Upper lobe of left lung (tissue), 4 donors: ENCODE data around the gene KRT71.

ENCODE experiments used
- EP300 ChIP-seq, 4 donors: sonication (generic); formaldehyde crosslinking; IDR thresholded peaks; one replicate each; pipeline ENCODE4 v1.5.1; 2017; ENCODE audit warnings: antibody characterized with exemption in 4 of 4, control low read depth in 2 of 4
- POLR2A ChIP-seq, 4 donors: fragments of 450-650 bp; IDR thresholded peaks; one replicate each; pipeline ENCODE4 v1.5.1; 2016 to 2017; ENCODE audit warnings: antibody characterized with exemption in 4 of 4, mild to moderate bottlenecking in 2 of 4
- POLR2AphosphoS5 ChIP-seq, 2 donors: sonication (generic); formaldehyde crosslinking; IDR thresholded peaks; one replicate each; pipeline ENCODE4 v1.5.1; 2017; ENCODE audit warnings: antibody characterized with exemption in 2 of 2
- TF ChIP-seq, protein P1 (sequence below), 6 experiments: fragments of 450-650 bp in 4 of 6; fragments of 200-600 bp in 2 of 6; sonication (generic) in 2 of 6; IDR thresholded peaks; one replicate each; pipeline ENCODE4 v1.5.1; 2016 to 2019; ENCODE audit warnings: antibody characterized with exemption in 6 of 6

DNA sequence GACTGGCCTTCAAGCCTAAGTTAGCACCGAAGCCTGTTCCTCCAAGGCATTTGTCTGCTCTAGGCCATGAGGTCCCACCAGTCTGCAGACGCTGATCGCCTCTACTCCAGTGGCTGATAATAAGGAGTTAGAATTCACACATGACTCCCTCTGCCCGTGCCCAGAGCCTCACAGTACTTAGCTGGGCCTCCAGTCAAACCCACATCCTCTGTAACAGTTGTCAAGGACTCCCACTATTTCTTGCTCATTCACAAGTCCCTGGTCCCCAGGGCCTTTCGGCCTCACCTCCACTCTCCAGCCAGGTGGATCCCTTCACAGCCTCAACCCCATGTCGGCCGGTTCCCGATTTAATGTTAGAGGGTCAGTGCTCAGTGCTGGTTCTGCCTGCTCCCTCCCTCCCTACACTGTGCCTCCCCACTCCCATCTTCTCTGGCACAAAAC, 26.4 kb downstream of the KRT71 start:
- TF ChIP-seq, protein P1, sequence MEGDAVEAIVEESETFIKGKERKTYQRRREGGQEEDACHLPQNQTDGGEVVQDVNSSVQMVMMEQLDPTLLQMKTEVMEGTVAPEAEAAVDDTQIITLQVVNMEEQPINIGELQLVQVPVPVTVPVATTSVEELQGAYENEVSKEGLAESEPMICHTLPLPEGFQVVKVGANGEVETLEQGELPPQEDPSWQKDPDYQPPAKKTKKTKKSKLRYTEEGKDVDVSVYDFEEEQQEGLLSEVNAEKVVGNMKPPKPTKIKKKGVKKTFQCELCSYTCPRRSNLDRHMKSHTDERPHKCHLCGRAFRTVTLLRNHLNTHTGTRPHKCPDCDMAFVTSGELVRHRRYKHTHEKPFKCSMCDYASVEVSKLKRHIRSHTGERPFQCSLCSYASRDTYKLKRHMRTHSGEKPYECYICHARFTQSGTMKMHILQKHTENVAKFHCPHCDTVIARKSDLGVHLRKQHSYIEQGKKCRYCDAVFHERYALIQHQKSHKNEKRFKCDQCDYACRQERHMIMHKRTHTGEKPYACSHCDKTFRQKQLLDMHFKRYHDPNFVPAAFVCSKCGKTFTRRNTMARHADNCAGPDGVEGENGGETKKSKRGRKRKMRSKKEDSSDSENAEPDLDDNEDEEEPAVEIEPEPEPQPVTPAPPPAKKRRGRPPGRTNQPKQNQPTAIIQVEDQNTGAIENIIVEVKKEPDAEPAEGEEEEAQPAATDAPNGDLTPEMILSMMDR (IDR thresholded peaks at IDR 0.05) = no peak
- no peak for TF ChIP-seq EP300 (IDR thresholded peaks at IDR 0.05)
- TF ChIP-seq POLR2AphosphoS5 (IDR thresholded peaks at IDR 0.05) = no peak
- TF ChIP-seq POLR2A (IDR thresholded peaks at IDR 0.05) = no peak
